ENCODE results near the gene EVX2.

EVX2 gene

DNA sequence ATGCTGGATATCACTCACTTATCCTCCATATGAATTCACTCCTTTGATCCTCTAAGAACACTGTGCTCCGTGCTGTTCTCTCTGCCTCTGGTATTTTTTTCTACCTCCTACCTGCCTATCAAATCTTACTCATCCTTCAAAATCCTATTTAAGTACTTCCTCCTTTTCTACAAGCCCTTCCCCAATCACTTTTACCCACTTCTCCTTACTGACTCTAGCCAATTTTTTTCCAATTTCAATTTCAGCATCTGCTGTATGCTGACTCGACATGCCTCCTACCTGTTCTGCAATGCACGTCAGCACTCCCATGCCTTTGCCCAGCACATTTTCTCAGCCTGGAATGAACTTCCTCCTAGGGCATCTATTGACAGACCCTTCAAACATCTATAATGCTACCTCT lies 44.4 kb downstream of the EVX2 start:
- DNase-seq: no peak

DNA sequence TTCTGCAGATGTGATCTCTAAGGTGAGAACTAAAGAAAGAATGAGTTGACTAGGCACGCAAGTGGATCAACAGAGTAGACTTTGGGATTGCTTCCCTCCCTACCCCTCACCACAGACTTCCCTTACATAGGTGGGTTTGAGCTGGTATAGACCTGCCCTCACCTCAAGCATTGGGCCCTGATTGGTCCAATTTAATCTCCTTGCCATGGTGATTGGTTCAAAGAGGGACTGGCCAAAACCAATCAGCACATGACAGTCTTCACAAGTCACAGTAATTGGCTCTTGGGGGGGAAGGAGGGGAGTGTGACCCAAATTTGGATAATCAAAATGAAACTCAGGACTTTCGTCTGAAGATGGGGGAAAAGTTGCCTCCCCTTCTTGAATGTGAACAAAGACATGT lies 45.1 kb downstream of the EVX2 start:
- DNase-seq: no peak

DNA sequence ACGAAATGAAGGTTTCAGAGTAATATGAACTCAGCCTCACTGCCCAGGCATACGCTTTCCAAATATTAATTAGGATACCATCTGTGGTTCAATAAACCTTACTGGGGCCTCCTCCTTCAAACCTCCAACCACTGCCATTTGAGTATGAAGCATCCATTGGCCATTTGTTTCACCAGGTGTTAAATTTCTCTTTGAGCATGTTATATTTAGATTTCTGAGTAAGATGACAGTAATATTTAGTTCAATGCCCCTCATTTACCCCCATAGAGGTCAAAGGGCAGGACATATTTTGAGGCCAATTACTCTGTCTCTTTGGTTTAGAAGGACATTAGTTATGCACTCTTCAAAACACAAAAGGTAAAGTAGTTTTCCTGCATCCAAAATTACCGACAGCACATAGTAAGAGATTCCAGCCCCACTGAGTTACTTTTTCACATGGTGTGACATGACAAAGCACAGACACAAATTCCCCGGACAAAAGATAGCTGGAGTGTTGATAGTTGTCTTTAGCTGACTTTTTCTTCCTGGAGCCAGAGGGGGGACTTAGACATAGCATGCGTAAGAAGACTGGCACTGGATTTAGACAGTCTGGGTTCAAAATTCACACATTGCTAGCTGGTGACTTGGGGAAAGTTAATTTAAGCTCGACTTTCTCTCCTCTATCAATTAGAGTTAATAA lies 48.6 kb downstream of the EVX2 start:
- DNase-seq: no peak

DNA sequence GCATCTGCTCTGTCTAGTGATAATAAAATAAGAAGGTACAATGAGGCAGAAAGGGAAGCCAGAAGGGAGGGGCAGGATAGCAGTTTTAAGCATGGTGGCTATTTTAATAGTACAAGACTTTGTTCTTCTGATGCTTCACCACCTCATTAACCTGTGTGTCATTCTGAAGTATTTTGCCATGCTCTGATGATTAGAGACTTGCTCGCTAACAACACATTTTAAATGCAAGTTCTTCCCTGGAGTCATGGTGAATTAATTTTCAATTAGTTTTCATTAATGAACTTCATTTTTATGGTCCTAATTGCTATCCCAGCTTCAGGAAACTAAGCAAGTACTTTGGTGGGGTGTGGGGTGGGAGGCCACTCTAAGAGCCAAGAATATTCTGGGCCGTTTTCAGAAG lies 56.0 kb downstream of the EVX2 start:
- no peak for DNase-seq
